NOMO-1 (cell line): ENCODE measurements around the gene WIZ.
A peak's percentile ranks its signal among the peaks of the same experiment; 100 is the strongest.

Experiments used
- DNase-seq, 2 experiments: peaks; one replicate each; lab custom pipeline; 2025; ENCODE audit not compliant: unreplicated experiment in 2 of 2; lab: John Stamatoyannopoulos, UW

WIZ gene

DNA sequence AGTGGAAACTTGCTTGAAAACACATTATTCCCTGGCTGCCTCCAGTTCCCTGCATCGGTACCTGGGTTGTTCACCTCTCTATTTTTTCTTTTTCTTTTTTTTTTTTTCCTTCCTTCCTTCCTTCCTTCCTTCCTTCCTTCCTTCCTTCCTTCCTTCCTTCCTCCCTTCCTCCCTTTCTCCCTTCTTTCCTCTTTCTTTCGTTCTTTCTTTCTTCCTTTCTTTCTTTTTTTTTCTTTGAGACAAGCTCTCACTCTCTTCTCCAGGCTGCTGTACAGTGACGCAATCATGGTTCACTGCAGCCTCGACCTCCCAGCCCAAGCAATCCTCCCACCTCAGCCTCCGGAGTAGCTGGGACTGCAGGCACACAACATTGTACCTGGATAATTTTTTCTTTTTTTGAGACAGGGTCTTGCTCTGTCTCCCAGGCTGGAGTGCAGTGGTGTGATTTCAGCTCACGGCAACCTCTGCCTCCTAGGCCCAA, 18.0 kb upstream of the WIZ start:
- DNase-seq, result no peak

GRCh38 chr19:15466851-15467733, 17.3 kb upstream of the WIZ start:
- DNase-seq, result peak in 1 of 2 experiments; percentile 11

DNA sequence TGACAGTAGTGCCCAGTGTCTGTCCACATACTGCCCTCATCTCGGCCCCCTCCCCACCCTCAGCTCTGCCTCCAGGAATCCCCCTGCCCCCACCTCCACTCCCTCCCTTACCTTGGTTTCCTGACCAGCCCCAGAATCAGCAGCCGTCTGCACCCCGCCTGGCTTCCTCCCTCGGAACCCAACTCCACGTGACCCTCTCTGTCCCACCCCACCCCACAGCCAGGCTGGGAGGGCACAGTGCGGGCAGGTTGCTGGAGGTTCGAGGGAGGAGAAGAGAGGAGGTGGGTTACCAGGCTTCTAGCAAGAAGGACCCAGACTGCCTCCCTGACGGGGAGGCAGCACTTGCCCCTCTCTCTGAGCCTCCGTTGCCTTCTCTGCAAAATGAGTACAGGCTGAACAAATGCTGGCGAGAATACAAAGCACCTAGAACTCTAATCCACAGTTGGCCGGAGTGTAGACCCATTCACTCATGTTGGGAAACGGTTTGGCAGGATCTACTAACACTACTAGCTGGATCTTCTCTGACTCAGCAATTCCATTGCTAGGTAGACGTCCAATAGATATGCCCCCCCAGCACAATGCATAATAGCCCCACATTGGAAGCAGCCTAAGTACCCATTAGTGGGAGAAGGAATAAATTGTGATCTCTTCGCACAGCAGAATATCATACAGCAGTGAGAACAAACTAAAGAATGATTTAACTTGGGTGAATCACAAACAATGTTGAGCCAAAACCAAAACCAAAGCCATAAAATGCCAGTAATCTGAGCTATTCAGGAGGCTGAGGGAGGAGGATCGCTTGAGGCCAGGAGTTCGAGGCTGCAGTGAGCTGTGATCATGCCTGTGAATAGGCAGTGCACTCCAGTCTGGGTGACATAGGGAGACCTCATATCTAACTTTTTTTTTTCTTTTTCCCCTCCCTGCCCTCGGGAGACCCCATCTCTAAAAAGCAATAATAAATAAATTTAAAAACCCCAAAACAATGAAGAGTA, 14.9 kb upstream of the WIZ start, which contains the start of gene RASAL3:
RASAL3 (minus strand) TSS at position 151 of the 992 bp plus-strand sequence. CDS start 186 bp downstream, outside the sequence.
- peak; percentile 39 to 44 for DNase-seq

DNA sequence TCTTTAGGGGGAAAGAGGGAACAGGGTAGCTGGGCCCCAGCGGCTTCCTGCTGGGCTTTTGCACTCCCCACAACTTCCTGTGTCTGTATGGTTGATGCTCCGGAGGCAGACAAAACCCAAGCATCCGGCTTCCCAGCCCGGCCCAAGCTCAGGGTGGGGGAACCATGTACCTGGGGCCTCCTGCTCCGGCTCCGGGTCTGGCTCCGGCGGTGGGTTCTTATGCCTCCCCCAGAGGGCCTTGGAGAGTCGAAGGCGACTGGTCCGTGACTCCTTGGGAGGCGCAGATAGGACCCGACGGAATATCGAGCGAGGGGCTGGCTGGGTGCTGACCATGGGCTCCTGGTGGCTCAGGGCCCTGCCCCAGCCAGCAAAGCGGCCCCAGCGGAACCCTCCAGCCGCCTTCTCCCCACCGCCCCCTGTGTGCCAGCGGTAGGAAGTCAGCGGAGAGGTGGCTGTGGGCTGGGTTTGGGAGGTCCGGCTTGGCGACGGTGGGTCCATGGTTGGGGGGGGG, 14.2 kb upstream of the WIZ start:
- DNase-seq, result peak; percentile 65 to 85

DNA sequence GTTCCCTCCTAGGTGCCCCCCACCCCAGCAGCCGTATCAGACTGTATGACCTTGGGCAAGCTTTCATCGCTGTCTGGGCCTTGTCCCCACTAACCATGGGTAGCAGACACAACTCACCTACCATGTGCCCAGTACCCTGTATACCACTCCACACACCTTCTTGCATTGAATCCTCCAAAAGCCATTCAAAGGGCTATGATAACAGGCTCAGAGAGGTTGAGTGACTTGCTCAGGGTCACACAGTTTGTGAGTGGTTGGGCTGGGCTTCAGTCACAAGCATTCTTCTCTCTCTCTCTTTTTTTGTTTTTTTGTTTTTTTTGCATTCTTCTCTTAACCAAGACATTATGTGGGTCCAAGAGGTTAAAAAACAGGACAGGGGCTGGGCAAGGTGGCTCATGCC, 11.9 kb upstream of the WIZ start:
- DNase-seq, result no peak

DNA sequence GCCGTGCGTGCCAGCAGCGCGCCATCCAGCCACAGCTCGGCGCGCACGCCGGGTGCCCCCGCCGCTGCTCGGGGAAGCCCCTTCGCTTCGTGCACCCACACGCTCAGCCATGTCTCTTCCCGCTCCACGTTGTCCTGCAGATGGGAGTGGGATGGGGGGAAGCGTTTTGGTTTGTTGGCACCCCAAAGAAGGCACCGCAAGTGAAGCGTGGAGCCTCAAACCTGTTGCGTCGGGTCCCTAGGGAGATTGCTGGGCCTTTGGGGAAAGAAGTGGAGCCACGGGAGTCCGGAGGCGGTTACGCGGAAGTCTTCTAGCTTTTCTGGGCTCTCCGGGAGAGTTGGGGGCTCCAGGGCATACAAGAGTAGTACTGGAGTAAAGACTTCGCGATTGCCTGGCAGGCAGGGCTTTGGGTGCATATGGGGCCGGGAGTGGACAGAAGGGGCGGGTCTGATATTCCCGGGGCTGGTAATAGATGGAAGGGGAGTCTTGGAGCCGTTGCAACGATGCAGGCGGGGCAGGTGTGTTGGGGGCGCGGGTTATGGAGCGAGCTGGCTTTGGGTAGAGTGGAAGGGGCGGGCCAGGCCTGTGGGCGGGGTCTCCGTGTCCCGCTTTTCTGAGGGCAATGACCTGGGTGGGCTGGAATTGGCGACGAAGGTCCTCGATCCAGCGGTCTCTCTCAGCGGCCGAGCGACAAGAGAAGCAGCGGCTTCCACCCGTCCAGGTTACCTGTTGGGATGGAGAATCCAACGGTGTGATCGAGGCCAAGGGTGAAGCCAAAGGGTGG, 8.1 kb upstream of the WIZ start:
- no peak for DNase-seq

DNA sequence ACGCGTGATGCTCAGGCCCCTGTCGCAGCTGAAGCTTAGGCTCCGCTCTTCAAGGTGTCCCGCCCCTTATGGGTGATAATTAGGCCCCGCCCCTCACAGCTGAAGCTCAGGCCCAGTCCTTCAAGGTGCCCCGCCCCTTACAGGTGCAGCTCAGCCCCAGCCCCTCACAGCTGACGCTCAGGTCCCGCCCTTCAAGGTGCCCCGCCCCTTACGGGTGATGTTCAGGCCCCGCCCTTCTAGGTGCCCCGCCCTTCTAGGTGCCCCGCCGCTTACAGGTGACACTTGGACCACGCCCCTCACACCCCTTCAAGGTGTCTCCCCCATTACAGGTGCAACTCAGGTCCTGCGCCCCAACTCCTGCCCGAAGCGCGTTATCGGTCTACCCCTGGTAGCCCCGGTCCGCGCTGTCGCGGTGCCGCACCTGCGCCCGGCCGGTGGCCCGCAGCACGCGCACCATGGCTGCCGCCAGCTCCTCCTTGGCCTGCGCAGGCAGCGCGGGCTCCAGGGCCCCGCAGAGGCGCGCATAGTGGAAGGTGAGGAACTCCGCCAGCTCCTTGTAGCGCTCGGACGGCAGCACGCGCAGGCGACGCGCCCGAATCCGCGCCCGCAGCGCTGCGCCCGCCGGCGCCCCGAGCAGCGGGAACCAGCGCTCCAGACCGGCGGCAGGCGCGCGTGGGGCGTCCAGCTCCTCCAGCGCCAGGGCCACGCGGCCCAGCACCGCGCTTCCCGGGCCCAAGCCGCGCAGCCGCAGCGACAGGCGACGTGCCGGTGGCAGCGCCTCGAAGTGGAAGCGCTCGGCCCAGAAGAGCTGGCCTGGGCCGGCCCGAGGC, 7.3 kb upstream of the WIZ start:
- DNase-seq, result no peak

GRCh38 chr19:15456441-15456840, 6.7 kb upstream of the WIZ start:
- no peak for DNase-seq

GRCh38 chr19:15455996-15456395, 6.2 kb upstream of the WIZ start:
- DNase-seq, result no peak

GRCh38 chr19:15453906-15454860, 4.4 kb upstream of the WIZ start:
- no peak for DNase-seq

DNA sequence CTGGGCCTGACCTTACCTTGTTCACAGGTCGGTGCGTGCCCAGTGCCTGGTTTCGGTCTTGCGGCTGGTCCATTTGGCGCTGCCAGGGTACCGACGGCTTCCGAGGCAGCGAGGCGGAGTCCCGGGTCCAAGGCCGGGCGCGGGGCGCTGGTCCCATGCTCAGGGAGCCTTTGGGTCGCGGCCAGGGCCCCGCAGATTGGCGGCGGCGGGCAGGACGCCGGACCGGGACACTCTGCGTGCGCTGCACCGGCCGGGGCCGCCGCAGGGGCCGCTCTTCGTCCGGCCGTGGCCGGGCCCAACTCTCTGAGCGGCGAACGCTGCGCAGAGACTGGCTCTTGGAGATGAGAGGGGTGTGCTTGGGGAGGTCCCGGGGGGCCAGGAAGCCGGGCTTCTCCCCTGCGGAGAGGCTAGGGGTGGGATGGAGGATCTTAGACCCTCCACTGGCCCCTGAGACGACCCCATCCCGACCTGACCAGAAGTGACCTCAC, 3.4 kb upstream of the WIZ start:
- DNase-seq, result no peak

GRCh38 chr19:15452111-15453047, 2.6 kb upstream of the WIZ start:
- no peak for DNase-seq

DNA sequence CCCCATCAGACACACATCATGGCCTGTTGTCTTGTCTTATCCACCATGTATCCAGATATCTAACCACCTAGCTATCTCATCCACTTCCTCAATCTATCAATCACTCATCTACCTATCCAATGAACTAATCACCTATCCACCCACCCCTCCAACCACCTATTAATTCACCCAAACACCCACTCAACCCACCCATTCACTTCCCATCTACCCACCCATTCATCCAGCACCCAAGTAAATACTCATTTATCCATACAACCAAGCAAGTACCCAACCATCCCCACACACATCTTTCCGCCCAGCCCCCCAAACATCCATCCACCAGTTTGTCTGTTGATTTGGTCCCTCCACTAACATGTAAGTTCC, 753 bp upstream of the WIZ start:
- DNase-seq, result no peak

GRCh38 chr19:15448778-15449619, 757 bp downstream of the WIZ start:
- no peak for DNase-seq

GRCh38 chr19:15448044-15448777, 1.5 kb downstream of the WIZ start:
- no peak for DNase-seq

- no peak for DNase-seq
These were observed 2.7 kb downstream of the WIZ start for GRCh38 chr19:15447057-15447456.
